ENCODE results near the gene HMGXB4. TPM values are rescaled to one million over a fixed set of nuclear protein-coding genes. Genes with fewer than 3 reads are reported as not detected.

HMGXB4 gene
- total and polyA plus RNA-seq, 2 of the 8 experiments (the other 6 are each of a cell fraction or from before 2014, with no cell fraction given): 20.9 to 41.3 TPM

DNA sequence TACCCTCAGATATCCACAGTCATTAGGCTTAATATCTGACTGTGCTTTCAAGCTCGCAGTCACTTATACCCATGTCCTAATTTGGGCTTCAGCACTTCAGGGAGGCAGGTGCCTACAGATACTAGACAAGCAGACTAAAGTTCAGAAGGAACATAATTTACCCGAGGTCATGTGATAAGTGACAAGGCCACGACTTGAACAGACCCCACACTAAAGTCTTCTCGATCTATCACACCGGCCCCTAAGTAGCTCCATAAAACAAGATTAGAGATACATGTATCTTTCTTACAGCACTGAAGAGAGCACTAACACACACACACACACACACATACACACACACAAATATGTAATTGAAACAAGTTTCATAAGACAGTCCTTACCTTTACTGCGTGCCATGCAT, 75.0 kb downstream of the HMGXB4 start:
- H3K18ac ChIP-seq (ENCODE audit: extremely low read depth, low read length): no peak overlapping the region
- H3K4me3 ChIP-seq (ENCODE audit: extremely low read depth in 1 of 4, insufficient read depth in 2 of 4, low read depth in 3 of 4, low read length in 4 of 4): no peak overlapping the region
- no peak overlapping the region for H2AFZ ChIP-seq (ENCODE audit: low read length)
- no peak overlapping the region for H3K27ac ChIP-seq (ENCODE audit: low read depth, low read length)
- H3K4me1 ChIP-seq (replicated peaks in 1 of 4; ENCODE audit: control insufficient read depth in 3 of 4, insufficient read depth in 4 of 4, low read length in 3 of 4): no peaks in the 10 kb centered on the region; a peak in 2 of 7 replicates
- no peak overlapping the region for H4K8ac ChIP-seq (ENCODE audit: extremely low read depth, insufficient read depth, low read length)
- H3K4me2 ChIP-seq (ENCODE audit: insufficient read depth in 1 of 2, low read depth in 2 of 2, low read length in 2 of 2): no peak overlapping the region
- FAIRE-seq (no peak), DNase-seq (ENCODE audit: low read depth in 1 of 2, low spot score in 2 of 2) (no peak)
- H3K9me3 ChIP-seq (ENCODE audit: insufficient read depth in 2 of 2, low read depth in 1 of 2, low read length in 1 of 2): no peaks in the 10 kb centered on the region
- H2BK20ac ChIP-seq (ENCODE audit: low read length): no peak overlapping the region
- no peak overlapping the region for H3K56ac ChIP-seq (replicated peaks; ENCODE audit: insufficient read length, low read depth, low read length)
- H3K4ac ChIP-seq (replicated peaks; ENCODE audit: insufficient read length, low read depth, low read length): no peak overlapping the region
- no peak overlapping the region for H3K9ac ChIP-seq (replicated peaks in 1 of 4; ENCODE audit: extremely low read depth in 1 of 4, low read depth in 3 of 4, low read length in 3 of 4)
- peaks cover 2 to 7% (median 4%) of the 10 kb centered on the region in 4 experiments; a peak in 5 of 8 replicates for H3K36me3 ChIP-seq (ENCODE audit: control insufficient read depth in 2 of 4, insufficient read depth in 4 of 4, low read length in 3 of 4)
- no peak overlapping the region for H2AK5ac ChIP-seq (ENCODE audit: low read depth, low read length)
- 89% methylated on average over 6 of the region's 6 CpGs; no CpG with 5 or more reads in 1 of the 2 experiments for WGBS, 2 experiments (ENCODE audit: extremely low coverage in 1 of 2, insufficient coverage in 1 of 2, insufficient read length in 1 of 2, insufficient replicate concordance in 2 of 2, low coverage in 1 of 2, low lambda C conversion rate in 2 of 2, missing lambda C conversion rate in 1 of 2)
- no peak overlapping the region for H3K14ac ChIP-seq (ENCODE audit: insufficient read length)
- no peaks in the 10 kb centered on the region for H3K79me2 ChIP-seq (ENCODE audit: control insufficient read depth in 1 of 2, insufficient read depth in 2 of 2, low read length in 2 of 2)
- H4K5ac ChIP-seq (ENCODE audit: insufficient read length, low read depth, low read length): no peak overlapping the region
- POLR2A ChIA-PET (ENCODE audit: partially characterized antibody): no interaction called here
- no peak overlapping the region for H2BK12ac ChIP-seq (ENCODE audit: low read depth, low read length)
- no peak overlapping the region for H2BK120ac ChIP-seq (replicated peaks; ENCODE audit: low read depth, low read length)
- H2BK5ac ChIP-seq (ENCODE audit: low read depth, low read length): no peak overlapping the region
- CTCF ChIA-PET (ENCODE audit: partially characterized antibody): no interaction called here
- H2BK15ac ChIP-seq (ENCODE audit: low read length): no peak overlapping the region
- no peaks in the 10 kb centered on the region for H3K23me2 ChIP-seq (ENCODE audit: low read depth, low read length)
- no peaks in the 10 kb centered on the region for H3K79me1 ChIP-seq (ENCODE audit: low read depth, low read length)
- H4K91ac ChIP-seq (replicated peaks; ENCODE audit: insufficient read length, low read length): no peak overlapping the region
- TF ChIP-seq SAP30 (IDR thresholded peaks at IDR 0.05; ENCODE audit: insufficient read depth, insufficient replicate concordance, low read length): no peak
- no peak for TF ChIP-seq SP1 (IDR thresholded peaks at IDR 0.05; ENCODE audit: low read depth, low read length)
- no peak for TF ChIP-seq HDAC6 (IDR thresholded peaks at IDR 0.05; ENCODE audit: low read depth, low read length)
- no peak for TF ChIP-seq CTBP2 (IDR thresholded peaks at IDR 0.05; ENCODE audit: borderline replicate concordance, insufficient read depth, insufficient read length, low read length)
- H3K27me3 ChIP-seq (replicated peaks in 1 of 4; ENCODE audit: control insufficient read depth in 3 of 4, extremely low read depth in 1 of 4, insufficient read depth in 3 of 4, low read length in 3 of 4): no peaks in the 10 kb centered on the region
- no peaks in the 10 kb centered on the region for H4K20me1 ChIP-seq (replicated peaks in 1 of 2; ENCODE audit: control insufficient read depth in 1 of 2, insufficient read depth in 2 of 2, low read length in 2 of 2)
- H3K23ac ChIP-seq (ENCODE audit: insufficient read length): no peak overlapping the region

Data from H1 (cell line).